HEK293T (cell line): ENCODE data around the gene CSNK2A1.
"Not testable (repeated sequence)": the region's sequence is repeated elsewhere in the genome, so short reads cannot be mapped to it uniquely, and the experiment has no call there.

ENCODE experiments used
- CTCF ChIA-PET: fragments of 350-600 bp; formaldehyde crosslinking; extraction: SDS; loops from one replicate; lab custom pipeline; 2021; ENCODE audit warnings: antibody characterized with exemption, inconsistent platforms; lab: Yijun Ruan, JAX
- POLR2A ChIA-PET: fragments of 350-600 bp; formaldehyde crosslinking; extraction: SDS; loops from one replicate; lab custom pipeline; 2020; ENCODE audit warnings: antibody characterized with exemption, inconsistent platforms; lab: Yijun Ruan, JAX
- DNase-seq: peaks from one replicate; pipeline ENCODE4 v3.0.0; 2012; ENCODE audit warnings: mixed read lengths; ENCODE audit errors: extremely low spot score
- ARNT ChIP-seq: fragments of 450-650 bp; IDR thresholded peaks from 2 replicates; pipeline ENCODE4 v1.6.1; 2017; ENCODE audit warnings: mild to moderate bottlenecking
- BHLHE40 ChIP-seq: fragments of 450-650 bp; IDR thresholded peaks from 2 replicates; pipeline ENCODE4 v1.6.1; 2016; ENCODE audit warnings: mild to moderate bottlenecking, moderate library complexity, borderline replicate concordance
- CTBP1 ChIP-seq: fragments of 450-650 bp; IDR thresholded peaks from 2 replicates; pipeline ENCODE4 v1.6.1; 2016; ENCODE audit warnings: borderline replicate concordance
- ELF4 ChIP-seq: fragments of 450-650 bp; IDR thresholded peaks from 2 replicates; pipeline ENCODE4 v1.6.1; 2017; ENCODE audit warnings: antibody characterized with exemption
- FOXA1 ChIP-seq: fragments of 450-650 bp; IDR thresholded peaks from 2 replicates; pipeline ENCODE4 v1.6.1; 2016; ENCODE audit warnings: mild to moderate bottlenecking
- FOXK2 ChIP-seq: fragments of 450-650 bp; IDR thresholded peaks from 2 replicates; pipeline ENCODE4 v1.6.1; 2016; ENCODE audit warnings: mild to moderate bottlenecking
- FOXM1 ChIP-seq: fragments of 450-650 bp; IDR thresholded peaks from 2 replicates; pipeline ENCODE4 v1.6.1; 2017; ENCODE audit warnings: mild to moderate bottlenecking, borderline replicate concordance
- HDGF ChIP-seq: fragments of 450-650 bp; IDR thresholded peaks from 2 replicates; pipeline ENCODE4 v1.6.1; 2017; ENCODE audit warnings: antibody characterized with exemption, borderline replicate concordance
- L3MBTL2 ChIP-seq: fragments of 450-650 bp; conservative IDR thresholded peaks from 2 replicates; pipeline ENCODE4 v1.6.1; 2016; ENCODE audit warnings: mild to moderate bottlenecking
- LEF1 ChIP-seq: fragments of 450-650 bp; IDR thresholded peaks from 2 replicates; pipeline ENCODE4 v1.6.1; 2017; ENCODE audit warnings: mild to moderate bottlenecking, borderline replicate concordance
- NFRKB ChIP-seq: fragments of 450-650 bp; IDR thresholded peaks from 2 replicates; pipeline ENCODE4 v1.6.1; 2016; ENCODE audit warnings: mild to moderate bottlenecking, moderate library complexity
- SP1 ChIP-seq: fragments of 450-650 bp; IDR thresholded peaks from 2 replicates; pipeline ENCODE4 v1.6.1; 2017
- SUZ12 ChIP-seq: fragments of 450-650 bp; IDR thresholded peaks from 2 replicates; pipeline ENCODE4 v1.6.1; 2016; ENCODE audit warnings: mild to moderate bottlenecking
- TARDBP ChIP-seq: fragments of 450-650 bp; IDR thresholded peaks from 2 replicates; pipeline ENCODE4 v1.6.1; 2016
- ZNF384 ChIP-seq: fragments of 450-650 bp; IDR thresholded peaks from 2 replicates; pipeline ENCODE4 v1.6.1; 2016
- TF ChIP-seq, protein P1 (sequence below): fragments of 450-650 bp; IDR thresholded peaks from 2 replicates; pipeline ENCODE4 v1.6.1; 2016

Gene CSNK2A1

DNA sequence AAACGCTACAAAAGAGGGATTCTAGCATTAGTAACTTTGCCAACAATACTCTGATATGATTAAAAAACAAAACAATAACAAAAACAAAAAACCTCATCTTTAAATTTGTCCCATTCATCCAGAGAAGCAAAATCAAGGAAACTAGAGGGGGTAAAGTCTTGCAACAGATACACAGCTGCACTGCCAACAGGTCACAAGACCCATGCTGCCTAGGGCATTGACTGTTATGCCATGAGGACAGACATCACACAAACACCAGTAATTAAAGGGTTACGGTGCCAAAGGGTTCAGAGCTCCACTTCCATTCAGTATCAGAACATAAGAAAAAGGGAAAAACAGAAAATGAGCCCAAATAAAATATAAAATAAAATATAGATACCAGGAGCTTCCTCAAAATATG, 82.9 kb downstream of the CSNK2A1 start:
- DNase-seq = no peak
- POLR2A ChIA-PET = no interaction called here
- CTCF ChIA-PET = interaction anchor here (1.1 kb wide), 1 partner anchor 278 kb away, joined by 4 read pairs; no protein-coding TSS in a partner anchor
- TF ChIP-seq FOXM1 = no peak
- no peak for TF ChIP-seq FOXA1
- no peak for TF ChIP-seq SP1
- TF ChIP-seq SUZ12 = no peak
- TF ChIP-seq ZNF384 = no peak
- TF ChIP-seq, protein P1, sequence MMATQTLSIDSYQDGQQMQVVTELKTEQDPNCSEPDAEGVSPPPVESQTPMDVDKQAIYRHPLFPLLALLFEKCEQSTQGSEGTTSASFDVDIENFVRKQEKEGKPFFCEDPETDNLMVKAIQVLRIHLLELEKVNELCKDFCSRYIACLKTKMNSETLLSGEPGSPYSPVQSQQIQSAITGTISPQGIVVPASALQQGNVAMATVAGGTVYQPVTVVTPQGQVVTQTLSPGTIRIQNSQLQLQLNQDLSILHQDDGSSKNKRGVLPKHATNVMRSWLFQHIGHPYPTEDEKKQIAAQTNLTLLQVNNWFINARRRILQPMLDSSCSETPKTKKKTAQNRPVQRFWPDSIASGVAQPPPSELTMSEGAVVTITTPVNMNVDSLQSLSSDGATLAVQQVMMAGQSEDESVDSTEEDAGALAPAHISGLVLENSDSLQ = no peak
- TF ChIP-seq ELF4 = no peak
- no peak for TF ChIP-seq ARNT
- no peak for TF ChIP-seq NFRKB
- no peak for TF ChIP-seq CTBP1
- no peak for TF ChIP-seq HDGF
- no peak for TF ChIP-seq FOXK2
- no peak for TF ChIP-seq BHLHE40
- no peak for TF ChIP-seq TARDBP
- TF ChIP-seq LEF1 = no peak
- no peak for TF ChIP-seq L3MBTL2

DNA sequence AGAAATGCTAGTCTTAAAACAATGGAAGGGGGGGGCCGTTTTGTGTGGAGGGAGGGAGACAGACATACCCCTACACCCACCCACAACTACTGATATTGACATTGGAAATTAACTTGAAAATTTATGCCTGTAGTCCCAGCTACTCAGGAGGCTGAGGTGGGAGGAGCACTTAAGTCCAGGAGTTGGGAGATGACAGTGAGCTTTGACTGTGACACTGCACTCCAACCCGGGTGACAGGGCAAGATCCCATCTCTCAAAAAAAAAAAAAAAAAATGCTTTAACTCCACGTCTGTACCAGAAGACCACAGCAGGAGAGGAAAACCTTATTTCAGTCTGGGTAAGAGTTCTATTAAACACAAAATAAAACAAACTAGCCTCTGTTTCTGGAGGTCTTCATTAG, 83.4 kb downstream of the CSNK2A1 start:
- ChIA-PET CTCF (interaction anchor here (0.7 to 1.1 kb wide), 2 partner anchors 129 to 279 kb away, joined by 4 to 6 read pairs; no protein-coding TSS in a partner anchor), POLR2A (no interaction called here)
- TF ChIP-seq HDGF (no peak), SUZ12 (no peak), LEF1 (no peak), SP1 (no peak), CTBP1 (no peak), L3MBTL2 (no peak), FOXK2 (no peak), TARDBP (no peak), FOXA1 (no peak), BHLHE40 (no peak), FOXM1 (no peak), ELF4 (no peak), NFRKB (no peak), ZNF384 (no peak), ARNT (no peak)
- TF ChIP-seq, protein P1 = no peak
- no peak for DNase-seq

- CTCF ChIA-PET = interaction anchor here (0.6 kb wide), 1 partner anchor 134 kb away, joined by 3 read pairs; no protein-coding TSS in a partner anchor
- POLR2A ChIA-PET = no interaction called here
- no peak for TF ChIP-seq ELF4
- TF ChIP-seq FOXA1 = no peak
- no peak for DNase-seq
Measured at GRCh38 chr20:458776-459175, 84.8 kb downstream of the CSNK2A1 start.

GRCh38 chr20:454951-455350, 88.6 kb downstream of the CSNK2A1 start:
- POLR2A ChIA-PET = no interaction called here
- CTCF ChIA-PET = no interaction called here
- no peak for TF ChIP-seq SUZ12
- TF ChIP-seq TARDBP = no peak
- TF ChIP-seq, protein P1 = no peak
- no peak for TF ChIP-seq SP1
- TF ChIP-seq FOXM1 = no peak
- TF ChIP-seq ELF4 = no peak
- no peak for TF ChIP-seq FOXK2
- no peak for DNase-seq

- POLR2A ChIA-PET = not testable (repeated sequence)
Measured at GRCh38 chr20:452021-452420, 91.6 kb downstream of the CSNK2A1 start.

DNA sequence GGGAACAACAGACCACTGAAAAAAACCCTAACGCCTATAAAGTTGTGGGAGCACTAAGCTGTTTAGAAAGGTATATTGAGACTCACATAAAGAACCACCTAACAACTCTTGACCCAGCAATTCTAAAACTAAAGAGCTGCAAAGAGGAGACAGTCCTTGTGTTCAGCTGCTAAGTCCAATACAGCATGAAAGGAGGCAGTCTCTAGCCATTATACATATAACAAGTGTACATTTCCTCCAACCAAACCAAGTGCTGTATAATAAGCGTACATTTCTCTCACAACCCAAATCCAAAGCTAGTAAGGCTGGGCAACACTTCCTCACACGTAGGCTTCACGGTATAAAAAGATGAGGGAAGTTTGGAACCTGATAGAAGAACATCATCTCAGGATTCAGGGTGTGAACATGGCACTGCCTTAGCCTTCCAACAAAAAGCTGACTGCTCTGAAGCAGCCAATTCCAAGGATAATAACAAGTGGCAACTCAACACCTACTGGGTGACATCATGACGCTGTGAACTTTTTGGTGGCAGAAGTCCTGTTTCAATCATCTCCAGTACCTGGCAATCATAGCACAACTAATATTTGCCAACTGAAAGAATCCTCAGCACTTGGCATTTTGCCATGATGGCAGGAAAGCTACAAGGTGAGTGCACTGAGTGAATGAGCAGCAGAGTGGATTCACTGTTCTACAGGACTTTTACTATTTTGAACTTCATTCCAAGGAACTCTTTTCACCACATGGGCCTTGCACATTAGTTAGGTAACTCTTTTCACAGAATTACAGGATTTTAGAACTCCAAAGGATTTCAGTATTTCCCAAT, 97.9 kb downstream of the CSNK2A1 start:
- no peak for DNase-seq
- ChIA-PET CTCF (interaction anchor here (0.7 kb wide), 1 partner anchor 30 kb away, joined by 3 read pairs; no protein-coding TSS in a partner anchor), POLR2A (interaction anchor here (0.8 to 1.0 kb wide), 2 partner anchors 9 to 38 kb away, joined by 3 read pairs; no protein-coding TSS in a partner anchor)

More at GRCh38 chr20:452021-452420, 91.6 kb downstream of the CSNK2A1 start:
- CTCF ChIA-PET, DNase-seq: not testable (repeated sequence)

DNA sequence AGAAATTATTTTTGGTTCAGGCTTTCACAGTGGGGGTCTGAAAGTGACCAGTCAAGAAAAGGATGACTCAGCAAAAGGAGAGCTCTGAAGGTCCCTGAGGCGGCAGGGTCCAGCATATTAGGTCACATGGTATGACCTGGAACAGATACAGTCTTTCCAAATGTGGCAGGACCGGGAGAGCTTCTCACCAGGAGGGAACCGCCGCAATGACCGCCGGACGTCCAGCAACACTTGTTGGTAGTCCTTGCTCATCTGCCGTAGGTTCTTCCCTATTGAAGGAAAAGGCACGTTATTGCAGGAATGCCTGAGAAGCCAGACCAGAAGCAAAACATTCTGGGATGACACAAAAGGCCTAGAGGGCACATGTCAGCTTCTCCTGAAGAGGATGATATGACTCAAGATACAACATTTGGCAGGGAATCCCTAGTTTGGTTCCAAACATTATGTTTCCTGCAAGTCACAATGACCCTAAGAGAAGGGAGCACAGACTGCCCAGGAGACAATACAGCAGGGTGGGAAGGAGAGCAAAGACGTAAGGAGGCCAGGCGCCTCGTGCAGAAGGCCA, 98.6 kb downstream of the CSNK2A1 start:
- ChIA-PET POLR2A (no interaction called here), CTCF (no interaction called here)
- no peak for TF ChIP-seq ARNT
- no peak for TF ChIP-seq LEF1
- TF ChIP-seq HDGF = no peak
- no peak for TF ChIP-seq FOXA1
- TF ChIP-seq BHLHE40 = no peak
- no peak for TF ChIP-seq ZNF384
- TF ChIP-seq SP1 = no peak
- TF ChIP-seq FOXM1 = no peak
- TF ChIP-seq FOXK2 = no peak
- no peak for TF ChIP-seq ELF4
- TF ChIP-seq, protein P1 = no peak
- TF ChIP-seq SUZ12 = no peak
- TF ChIP-seq TARDBP = no peak
- TF ChIP-seq NFRKB = no peak
- TF ChIP-seq CTBP1 = no peak
- TF ChIP-seq L3MBTL2 = no peak
- no peak for DNase-seq

More for the DNA sequence above, 97.9 kb downstream of the CSNK2A1 start:
- TF ChIP-seq FOXM1 = no peak
